GM21423 (cell line): Measurements from ENCODE around the gene LCN10.
"Not testable (repeated sequence)": the region's sequence is repeated elsewhere in the genome, so short reads cannot be mapped to it uniquely, and the experiment has no call there.

Source experiments
- ATAC-seq: cut with Tn5 transposase; IDR thresholded peaks from one replicate; pipeline ENCODE4 v1.9.1; 2021; ENCODE audit warnings: mild to moderate bottlenecking, moderate library complexity; ENCODE audit not compliant: unreplicated experiment

Gene LCN10

GRCh38 chr9:136704741-136705140, 38.0 kb downstream of the LCN10 start:
- not testable (repeated sequence) for ATAC-seq

GRCh38 chr9:136703276-136703860, 39.4 kb downstream of the LCN10 start:
- no peak for ATAC-seq

GRCh38 chr9:136701668-136702053, 41.1 kb downstream of the LCN10 start:
- ATAC-seq: no peak

DNA sequence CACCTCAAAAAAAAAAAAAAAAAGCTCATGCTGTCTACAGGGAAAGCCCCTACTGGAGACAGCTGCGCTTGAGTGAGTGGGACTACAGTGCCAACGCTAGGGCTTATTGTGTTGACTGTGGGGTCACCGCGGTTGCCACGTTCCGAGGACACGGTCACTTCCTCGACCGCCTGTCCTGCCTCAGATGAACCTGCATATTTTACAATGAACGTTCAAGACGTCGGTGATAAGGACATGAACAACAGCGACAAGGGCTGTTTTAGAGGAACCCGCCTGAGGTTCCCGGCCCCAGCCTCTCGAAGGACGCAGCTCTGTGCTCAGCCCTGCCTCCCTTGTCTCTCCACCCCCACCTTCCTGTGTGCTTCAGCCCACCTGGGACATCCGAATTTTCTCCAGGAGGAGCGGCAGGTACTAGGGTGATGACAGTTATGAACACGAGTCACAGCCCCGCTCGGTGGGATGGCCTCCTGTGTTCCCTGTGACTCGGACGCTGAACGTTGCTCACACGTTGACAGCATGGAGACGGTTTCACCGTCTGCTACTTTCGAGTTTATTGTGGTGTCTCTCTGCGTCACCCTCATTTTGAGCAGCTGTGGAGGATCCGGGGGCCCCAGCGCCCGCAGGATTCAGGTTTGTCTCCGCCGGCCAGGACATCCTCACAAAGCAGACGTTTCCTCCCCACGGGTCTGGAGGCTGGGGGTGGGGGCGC, 41.6 kb downstream of the LCN10 start:
- ATAC-seq: peak; percentile 44

DNA sequence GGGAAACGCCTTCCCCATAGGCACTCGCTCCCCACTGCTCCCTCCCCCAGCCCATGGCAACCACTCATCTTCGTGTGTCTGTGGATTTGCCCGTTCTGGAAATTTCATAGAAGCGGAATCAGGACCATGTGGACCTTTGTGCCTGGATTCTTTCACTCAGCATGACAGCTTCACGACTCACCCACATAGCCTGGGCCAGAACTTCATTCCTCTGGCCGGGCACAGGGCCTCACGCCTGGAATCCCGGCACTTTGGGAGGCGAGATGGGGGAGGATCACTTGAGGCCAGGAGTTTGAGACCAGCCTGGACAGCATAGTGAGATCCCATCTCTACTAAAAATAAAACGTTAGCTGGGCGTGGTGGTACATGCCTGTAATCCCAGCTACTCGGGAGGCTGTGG, 42.4 kb downstream of the LCN10 start:
- ATAC-seq: no peak

GRCh38 chr9:136698635-136699246, 44.0 kb downstream of the LCN10 start:
- ATAC-seq: no peak

GRCh38 chr9:136697821-136698526, 44.8 kb downstream of the LCN10 start:
- no peak for ATAC-seq

DNA sequence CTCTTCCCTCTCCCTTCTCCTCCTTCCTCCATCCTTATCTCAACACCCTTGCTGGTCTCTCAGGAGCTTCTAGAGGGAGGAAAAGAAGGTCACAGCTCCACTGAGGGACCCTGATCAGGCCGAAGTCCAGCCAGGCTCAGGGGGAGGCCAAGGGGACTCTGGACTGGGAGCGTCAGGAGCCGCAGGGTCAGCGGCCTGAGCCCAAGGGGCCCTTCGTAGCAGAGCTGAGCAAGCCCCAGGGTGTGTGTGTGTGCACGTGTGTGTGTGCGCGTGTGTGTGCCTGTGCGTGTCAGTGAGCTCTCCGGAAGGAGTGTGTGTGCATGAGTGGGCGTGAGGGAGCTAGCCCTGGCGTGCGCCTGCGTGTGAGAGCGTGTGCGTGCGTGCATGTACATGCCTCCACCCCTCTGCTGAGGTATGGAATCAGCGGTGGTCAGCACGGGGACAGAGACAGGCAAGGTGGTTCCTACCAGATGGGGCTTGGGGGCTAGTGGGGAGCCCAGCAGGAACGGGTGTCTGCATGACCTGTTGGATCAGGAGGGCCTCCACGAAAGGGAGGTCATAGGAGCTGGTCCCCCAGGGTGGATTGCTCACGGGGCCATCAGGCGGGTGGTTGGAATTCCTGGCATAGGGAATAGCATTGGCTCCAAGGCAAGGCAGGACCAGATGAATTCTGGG, 45.5 kb downstream of the LCN10 start:
- ATAC-seq: no peak

DNA sequence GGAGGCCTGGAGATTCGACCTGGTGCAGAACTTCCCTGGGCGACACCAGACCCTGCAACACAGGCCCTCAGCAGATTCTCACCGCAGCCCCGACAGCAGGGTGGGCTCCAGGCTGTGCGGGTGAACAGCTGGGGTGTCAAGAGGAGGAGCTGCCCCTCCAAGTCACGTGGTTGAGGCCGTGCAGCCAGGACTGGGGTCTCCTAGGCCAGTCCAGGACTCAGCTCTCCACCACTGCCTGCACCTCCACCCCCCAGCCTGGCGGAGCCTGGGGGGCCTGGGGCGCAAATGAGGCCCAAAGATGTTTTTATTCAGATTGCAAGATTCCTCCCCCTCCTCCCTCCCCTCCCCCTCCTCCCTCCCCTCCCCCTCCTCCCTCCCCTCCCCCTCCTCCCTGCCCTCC, 46.2 kb downstream of the LCN10 start:
- ATAC-seq: no peak

GRCh38 chr9:136695955-136696354, 46.8 kb downstream of the LCN10 start:
- no peak for ATAC-seq

DNA sequence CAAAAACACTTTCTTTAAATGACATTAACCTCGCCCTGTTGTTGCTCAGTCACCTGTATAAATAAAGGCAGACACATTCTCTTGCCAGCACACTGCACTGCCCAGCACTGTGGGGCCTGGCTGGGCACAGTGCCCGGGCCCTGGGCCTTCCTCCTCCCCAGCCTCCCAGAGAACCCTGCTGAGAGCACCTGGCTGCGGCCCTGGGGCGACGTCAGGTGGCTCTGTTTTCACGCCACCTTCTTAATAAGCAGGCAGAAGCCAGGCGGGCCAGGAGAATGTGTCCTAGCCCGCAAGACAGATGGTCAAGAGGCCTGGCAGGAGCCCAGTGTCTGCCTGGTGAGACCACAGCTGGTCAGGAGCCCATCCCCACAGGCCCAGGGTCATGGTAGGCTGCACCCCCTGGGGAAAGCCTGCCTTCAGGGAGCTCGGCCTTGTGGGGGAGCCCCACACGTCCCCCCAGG, 47.3 kb downstream of the LCN10 start:
- ATAC-seq: no peak

- ATAC-seq: no peak
Measured at GRCh38 chr9:136694872-136695247, 47.9 kb downstream of the LCN10 start.

GRCh38 chr9:136694163-136694871, 48.4 kb downstream of the LCN10 start:
- no peak for ATAC-seq

GRCh38 chr9:136693490-136694162, 49.1 kb downstream of the LCN10 start:
- no peak for ATAC-seq

DNA sequence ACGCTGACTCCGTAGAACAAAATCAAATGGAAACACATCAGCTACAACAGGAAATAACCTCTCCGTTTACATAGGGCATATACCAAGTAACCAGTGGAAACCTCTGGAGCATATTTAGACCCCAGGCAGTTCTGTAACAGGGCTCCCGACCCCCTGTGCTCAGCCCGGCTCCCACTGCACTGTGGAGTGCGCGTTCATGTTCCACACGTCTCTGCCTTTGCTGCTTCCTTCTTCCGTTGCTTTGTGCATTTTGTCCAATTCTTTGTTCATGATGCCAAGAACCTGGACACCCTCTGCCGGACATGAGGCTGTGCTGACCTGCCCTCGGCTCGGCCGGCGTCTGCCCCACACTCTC, 49.6 kb downstream of the LCN10 start:
- no peak for ATAC-seq

GRCh38 chr9:136692185-136693134, 50.3 kb downstream of the LCN10 start:
- no peak for ATAC-seq

- ATAC-seq: no peak
Measured at GRCh38 chr9:136691316-136692184, 51.2 kb downstream of the LCN10 start.

- no peak for ATAC-seq
Measured at GRCh38 chr9:136690806-136691261, 51.9 kb downstream of the LCN10 start.
